Measurements from ENCODE around the gene TMEM182.
A peak's percentile ranks its signal among the peaks of the same experiment; 100 is the strongest.

TMEM182 gene

GRCh38 chr2:102803041-102803896 lies 41.4 kb downstream of the TMEM182 start:
- no peak for DNase-seq

DNA sequence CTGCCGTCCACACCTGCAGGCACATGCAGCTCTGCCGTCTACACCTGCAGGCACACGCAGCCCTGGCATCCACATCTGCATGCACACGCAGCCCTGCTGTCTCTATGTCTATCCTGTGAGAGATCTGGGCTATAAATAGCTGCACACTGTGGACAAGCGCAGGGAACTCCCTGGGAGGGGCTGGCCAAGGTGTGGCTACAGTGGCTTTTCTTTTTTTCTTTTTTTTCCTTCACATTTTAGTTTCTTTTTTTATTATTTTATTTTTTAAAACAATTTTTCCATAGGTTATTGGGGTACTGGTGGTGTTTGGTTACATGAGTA lies 42.0 kb downstream of the TMEM182 start:
- DNase-seq = no peak

DNA sequence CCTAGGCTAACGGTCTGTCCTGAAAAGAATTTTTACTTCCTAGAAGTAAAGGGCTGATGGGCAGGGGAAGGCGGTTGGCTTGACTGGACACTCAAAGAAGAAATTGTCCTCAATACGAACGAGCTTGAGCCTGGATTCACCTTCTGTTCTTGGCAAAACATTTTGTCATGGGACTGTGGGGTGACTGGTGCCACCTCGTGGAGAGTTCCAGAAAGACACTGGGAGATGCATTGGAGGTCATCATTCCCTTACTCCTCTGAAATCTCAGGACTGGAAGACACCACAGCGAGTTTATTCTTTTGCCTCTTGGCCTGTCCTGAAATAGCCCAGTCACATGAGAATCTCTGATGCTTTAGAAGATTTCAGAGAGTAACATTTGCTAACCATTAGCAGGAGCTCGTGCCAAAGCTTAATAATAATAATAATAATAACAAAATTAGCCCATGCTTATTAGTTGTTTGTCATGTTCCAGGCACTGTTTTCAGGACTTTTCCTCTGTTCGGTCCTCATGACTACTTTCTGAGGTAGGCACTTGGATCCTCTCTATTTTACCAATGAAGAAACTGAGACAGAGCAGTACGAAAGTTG lies 44.5 kb downstream of the TMEM182 start:
- no peak for DNase-seq

- DNase-seq = no peak
These were observed 47.7 kb downstream of the TMEM182 start for GRCh38 chr2:102809291-102810189.

DNA sequence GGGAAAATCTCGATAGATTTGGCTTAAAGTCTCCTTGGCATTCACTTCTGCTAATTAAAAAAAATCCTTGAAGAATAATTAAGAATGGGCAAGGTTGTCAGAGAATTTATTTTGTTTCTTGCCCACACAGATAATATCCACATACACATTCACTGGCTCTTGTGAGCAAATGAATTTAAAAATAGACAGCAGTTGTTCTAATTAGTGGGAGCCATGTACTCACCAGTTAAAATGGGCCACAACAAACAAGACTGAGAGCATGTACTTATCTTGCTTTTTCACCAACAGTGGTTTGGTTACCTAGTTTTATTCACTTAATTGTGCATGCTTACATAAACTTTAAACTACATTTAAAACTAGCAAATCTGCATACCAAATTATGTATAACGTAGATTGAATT lies 53.5 kb downstream of the TMEM182 start:
- no peak for DNase-seq

- DNase-seq = peak; percentile 37
These were observed 65.1 kb downstream of the TMEM182 start for GRCh38 chr2:102826904-102827303.

- DNase-seq = no peak
These were observed 71.0 kb downstream of the TMEM182 start for GRCh38 chr2:102832789-102833188.

DNA sequence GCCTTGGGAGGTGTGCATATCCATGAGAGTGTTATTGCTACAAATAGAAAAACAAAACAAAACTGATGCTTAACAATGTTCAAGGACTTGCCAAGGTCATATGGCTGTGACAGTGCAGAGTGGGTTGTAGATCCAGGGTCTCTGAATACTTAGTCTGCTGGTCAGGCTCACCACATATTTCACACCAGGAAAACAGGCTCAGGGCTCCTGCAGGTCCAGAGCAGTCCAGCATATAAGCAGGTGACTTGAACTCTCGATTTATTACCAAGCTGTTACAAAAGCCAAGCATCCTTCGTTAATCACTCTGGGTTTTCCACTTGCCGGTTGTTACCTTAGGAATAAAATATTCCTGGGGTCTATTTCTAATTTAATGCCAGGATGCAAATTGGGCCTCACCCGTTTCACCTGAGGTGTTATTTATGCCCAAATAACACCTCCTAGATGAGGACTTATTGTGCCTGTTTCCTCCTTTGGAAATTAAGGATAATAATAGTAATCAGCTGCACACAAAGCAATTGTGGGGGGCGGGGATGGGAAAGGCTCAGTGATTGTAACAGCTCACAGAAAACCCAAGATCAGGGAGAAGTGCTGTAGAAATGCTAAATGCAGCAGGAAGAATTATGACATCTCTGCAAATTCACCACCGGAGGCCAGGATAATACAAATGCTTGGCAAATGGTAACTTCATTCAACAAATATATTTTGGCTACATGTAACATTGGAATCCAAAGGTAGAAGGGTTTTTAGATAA lies 72.9 kb downstream of the TMEM182 start:
- no peak for DNase-seq

DNA sequence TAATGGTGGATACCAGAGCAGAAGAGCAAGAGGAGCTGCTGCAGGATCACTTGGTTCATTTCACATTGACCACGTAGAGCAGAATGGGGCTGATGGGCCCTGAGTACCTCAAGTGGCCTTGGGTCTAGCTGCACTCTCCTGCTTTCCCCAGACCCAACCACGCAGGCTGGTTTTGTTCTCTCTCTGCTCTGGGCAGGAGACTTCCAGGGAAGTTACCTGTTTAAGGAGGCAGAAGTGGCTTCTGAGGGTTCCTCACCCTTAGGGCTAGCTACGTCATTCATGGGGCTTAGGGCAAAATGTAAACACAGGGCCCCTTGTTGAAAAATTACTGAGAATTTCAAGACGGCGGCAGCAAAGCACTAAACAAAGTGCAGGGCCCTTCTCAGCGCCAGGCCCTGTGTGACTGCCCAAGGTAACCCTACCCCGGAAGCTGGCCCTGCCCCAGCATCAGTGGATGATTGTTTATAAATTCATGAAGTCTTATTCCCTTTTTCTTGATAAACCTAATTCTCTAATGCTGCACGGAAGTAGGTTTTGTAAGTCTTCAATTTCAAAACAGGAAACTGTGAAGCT lies 75.9 kb downstream of the TMEM182 start:
- DNase-seq = no peak

GRCh38 chr2:102839668-102840388 lies 78.0 kb downstream of the TMEM182 start:
- DNase-seq = peak; percentile 30

GRCh38 chr2:102841107-102841840 lies 79.4 kb downstream of the TMEM182 start:
- DNase-seq = no peak

DNA sequence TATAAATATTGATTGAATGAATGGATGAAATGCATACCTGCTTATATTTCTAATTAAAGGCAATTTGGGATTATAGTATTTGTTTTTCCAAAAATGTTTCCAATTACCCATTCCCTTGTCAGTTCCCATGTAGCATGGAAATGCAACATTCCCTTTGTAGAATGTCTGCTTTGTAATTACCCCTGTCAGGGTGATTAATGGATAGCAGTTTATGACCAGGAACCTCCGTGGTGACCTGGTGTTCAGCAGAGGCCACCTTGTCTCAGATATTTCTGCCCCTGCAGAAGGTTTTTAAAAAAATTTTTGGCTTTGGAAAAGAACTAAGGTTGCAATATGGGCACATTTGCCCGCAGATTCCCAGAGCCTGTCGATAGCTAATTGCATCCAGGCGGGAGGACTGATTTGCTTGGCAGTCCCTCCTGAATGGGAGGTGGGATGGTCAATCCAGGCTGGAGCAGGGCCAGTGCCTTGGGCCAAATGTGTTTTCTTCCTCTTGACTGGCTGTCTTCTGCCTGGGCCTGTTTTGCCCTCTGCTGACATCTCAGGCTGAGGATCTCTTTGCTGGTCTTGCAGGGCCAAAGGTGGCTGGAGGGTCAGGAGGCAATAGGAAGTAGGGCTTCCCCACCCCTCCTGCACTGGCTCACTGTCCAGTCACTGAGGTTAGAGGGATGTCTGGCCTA lies 82.1 kb downstream of the TMEM182 start:
- DNase-seq = no peak

GRCh38 chr2:102844911-102845310 lies 83.1 kb downstream of the TMEM182 start:
- DNase-seq = no peak

- peak; percentile 73 for DNase-seq
These were observed 86.6 kb downstream of the TMEM182 start for GRCh38 chr2:102848366-102848839.

DNA sequence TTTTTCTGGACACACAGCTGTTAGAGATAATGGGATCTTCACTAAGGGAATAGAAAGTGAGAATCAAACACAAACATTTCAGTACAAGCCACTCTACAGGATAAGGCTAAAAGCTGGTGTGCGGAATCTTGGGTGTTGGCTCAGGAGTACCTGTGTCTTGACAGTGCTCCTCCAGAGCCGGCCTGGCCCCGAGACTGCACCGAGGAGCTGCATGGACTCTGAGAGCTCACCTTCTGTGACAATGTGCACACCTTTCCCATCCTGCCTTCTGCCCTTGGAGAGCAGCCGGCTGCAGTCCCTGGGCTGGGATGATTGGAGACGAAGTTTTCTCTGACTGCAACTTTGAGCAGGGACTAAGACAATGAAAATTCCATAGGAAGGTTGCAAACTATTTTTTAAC lies 89.1 kb downstream of the TMEM182 start:
- no peak for DNase-seq

DNA sequence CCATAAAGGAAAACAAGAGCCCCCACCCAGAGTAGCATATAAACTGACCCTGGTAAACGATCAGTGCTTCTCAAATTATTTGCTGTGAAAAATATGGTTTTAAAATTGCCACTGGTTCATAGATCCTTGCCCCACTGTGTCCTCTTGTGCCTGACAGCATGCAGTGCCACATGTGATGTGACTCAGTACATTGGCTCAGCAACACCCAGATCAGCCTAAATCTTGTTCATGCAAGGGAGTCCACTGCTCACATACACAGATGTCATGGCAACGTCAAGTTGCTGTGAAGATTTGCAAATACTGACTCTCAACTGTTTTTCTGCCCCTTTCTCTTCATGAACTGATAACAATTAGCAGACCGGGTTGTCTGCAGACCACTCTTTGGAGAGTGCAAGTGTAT lies 91.0 kb downstream of the TMEM182 start:
- DNase-seq = no peak

All from NCI-H2107 (cell line).